NCI-H526 treated with DMSO at 0.1 percent for 48 hours (cell line): Measurements from ENCODE around the gene PRR18.

Experiments used
- DNase-seq: peaks from one replicate; lab custom pipeline; 2025; lab: John Stamatoyannopoulos, UW

The PRR18 gene

GRCh38 chr6:166333172-166333995, 25.2 kb upstream of the PRR18 start:
- no peak for DNase-seq

- DNase-seq, result no peak
These were observed 23.6 kb upstream of the PRR18 start for GRCh38 chr6:166331503-166332415.

GRCh38 chr6:166330612-166331011, 22.4 kb upstream of the PRR18 start:
- no peak for DNase-seq

GRCh38 chr6:166325383-166326042, 17.3 kb upstream of the PRR18 start:
- no peak for DNase-seq

- no peak for DNase-seq
These were observed 15.2 kb upstream of the PRR18 start for GRCh38 chr6:166323395-166323794.

- DNase-seq, result no peak
These were observed 10.7 kb upstream of the PRR18 start for GRCh38 chr6:166318649-166319600.

GRCh38 chr6:166318227-166318626, 10.0 kb upstream of the PRR18 start:
- no peak for DNase-seq

- no peak for DNase-seq
These were observed 9.3 kb upstream of the PRR18 start for GRCh38 chr6:166317261-166318212.

- no peak for DNase-seq
These were observed 7.2 kb upstream of the PRR18 start for GRCh38 chr6:166315436-166315835.

- DNase-seq, result no peak
These were observed 6.3 kb upstream of the PRR18 start for GRCh38 chr6:166314454-166314853.

GRCh38 chr6:166313255-166314070, 5.3 kb upstream of the PRR18 start:
- no peak for DNase-seq

- no peak for DNase-seq
These were observed 4.6 kb upstream of the PRR18 start for GRCh38 chr6:166312832-166313231.

- no peak for DNase-seq
These were observed 2.4 kb upstream of the PRR18 start for GRCh38 chr6:166310634-166311033.

GRCh38 chr6:166309977-166310376, 1.8 kb upstream of the PRR18 start:
- no peak for DNase-seq

- peak; percentile 30 for DNase-seq
These were observed 787 bp upstream of the PRR18 start for GRCh38 chr6:166308769-166309589.

- peak; percentile 21 for DNase-seq
These were observed 835 bp downstream of the PRR18 start for GRCh38 chr6:166307082-166308032.
